NB4 (cell line): ENCODE data around the gene NTNG1.

Experiments
- DNase-seq: peaks from one replicate; pipeline ENCODE4 v3.0.0; 2010; ENCODE audit warnings: low read depth
- H3K4me3 ChIP-seq: one replicate; pipeline ENCODE4 v1.5.1; 2011; ENCODE audit warnings: mild to moderate bottlenecking, low read depth, low read length, moderate library complexity
- MYC ChIP-seq: IDR thresholded peaks from 2 replicates; pipeline ENCODE4 v1.6.1; 2011; ENCODE audit warnings: low read depth, low read length
- POLR2A ChIP-seq: IDR thresholded peaks from 2 replicates; pipeline ENCODE4 v1.6.1; 2011; ENCODE audit warnings: mild to moderate bottlenecking; ENCODE audit not compliant: insufficient read length; ENCODE audit errors: extremely low read depth
- TF ChIP-seq, protein P1 (sequence below): IDR thresholded peaks from one replicate; pipeline ENCODE4 v1.5.1; 2012; ENCODE audit warnings: low read depth, low read length
- TF ChIP-seq, protein P2 (sequence below): IDR thresholded peaks from 2 replicates; pipeline ENCODE4 v1.6.1; 2011; ENCODE audit warnings: low read depth, low read length

The NTNG1 gene

DNA sequence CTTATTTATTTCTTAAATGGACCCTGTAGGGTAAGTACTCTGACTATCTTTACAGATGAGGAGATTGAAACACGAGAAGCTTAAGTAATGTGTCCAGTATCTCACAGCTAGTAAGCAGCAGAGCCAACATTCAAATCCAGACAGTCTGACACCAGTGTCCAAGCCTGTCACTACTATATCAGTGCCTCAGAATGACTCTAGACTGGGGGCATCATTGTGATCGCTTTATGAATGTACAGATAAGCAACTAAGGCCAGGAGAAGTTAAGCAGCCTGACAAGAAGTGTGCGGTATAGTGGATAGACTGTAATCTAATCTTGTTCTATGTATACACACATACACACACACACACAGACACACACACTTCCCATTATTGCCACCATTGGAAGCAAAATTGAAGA is 158.7 kb downstream of the NTNG1 start:
- no peak overlapping the region for H3K4me3 ChIP-seq
- TF ChIP-seq, protein P1, sequence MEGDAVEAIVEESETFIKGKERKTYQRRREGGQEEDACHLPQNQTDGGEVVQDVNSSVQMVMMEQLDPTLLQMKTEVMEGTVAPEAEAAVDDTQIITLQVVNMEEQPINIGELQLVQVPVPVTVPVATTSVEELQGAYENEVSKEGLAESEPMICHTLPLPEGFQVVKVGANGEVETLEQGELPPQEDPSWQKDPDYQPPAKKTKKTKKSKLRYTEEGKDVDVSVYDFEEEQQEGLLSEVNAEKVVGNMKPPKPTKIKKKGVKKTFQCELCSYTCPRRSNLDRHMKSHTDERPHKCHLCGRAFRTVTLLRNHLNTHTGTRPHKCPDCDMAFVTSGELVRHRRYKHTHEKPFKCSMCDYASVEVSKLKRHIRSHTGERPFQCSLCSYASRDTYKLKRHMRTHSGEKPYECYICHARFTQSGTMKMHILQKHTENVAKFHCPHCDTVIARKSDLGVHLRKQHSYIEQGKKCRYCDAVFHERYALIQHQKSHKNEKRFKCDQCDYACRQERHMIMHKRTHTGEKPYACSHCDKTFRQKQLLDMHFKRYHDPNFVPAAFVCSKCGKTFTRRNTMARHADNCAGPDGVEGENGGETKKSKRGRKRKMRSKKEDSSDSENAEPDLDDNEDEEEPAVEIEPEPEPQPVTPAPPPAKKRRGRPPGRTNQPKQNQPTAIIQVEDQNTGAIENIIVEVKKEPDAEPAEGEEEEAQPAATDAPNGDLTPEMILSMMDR, result no peak
- TF ChIP-seq MYC (no peak), POLR2A (no peak)
- TF ChIP-seq, protein P2, sequence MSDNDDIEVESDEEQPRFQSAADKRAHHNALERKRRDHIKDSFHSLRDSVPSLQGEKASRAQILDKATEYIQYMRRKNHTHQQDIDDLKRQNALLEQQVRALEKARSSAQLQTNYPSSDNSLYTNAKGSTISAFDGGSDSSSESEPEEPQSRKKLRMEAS, result no peak
- DNase-seq, result no peak

DNA sequence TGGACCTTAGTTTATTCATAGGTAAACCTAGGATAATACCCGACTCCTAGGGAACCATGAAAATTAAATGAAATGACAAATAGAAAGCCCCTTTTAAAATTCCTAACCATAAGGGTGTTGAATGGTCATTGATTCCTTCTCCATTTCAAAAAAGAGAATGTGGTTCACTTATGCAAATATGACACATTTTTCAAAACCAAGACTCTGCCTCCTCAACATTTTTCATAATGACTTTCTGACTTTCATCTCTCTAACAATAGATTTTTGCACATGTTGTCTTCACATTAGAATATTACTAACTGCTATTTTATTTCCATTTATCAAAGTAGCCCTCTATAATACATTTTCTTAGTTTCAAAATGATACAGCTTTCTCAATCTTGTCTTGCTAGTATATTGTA is 169.1 kb downstream of the NTNG1 start:
- DNase-seq, result no peak
- H3K4me3 ChIP-seq, result no peak overlapping the region
- TF ChIP-seq, protein P2, result no peak
- TF ChIP-seq, protein P1, result no peak
- TF ChIP-seq MYC, result no peak
- no peak for TF ChIP-seq POLR2A

DNA sequence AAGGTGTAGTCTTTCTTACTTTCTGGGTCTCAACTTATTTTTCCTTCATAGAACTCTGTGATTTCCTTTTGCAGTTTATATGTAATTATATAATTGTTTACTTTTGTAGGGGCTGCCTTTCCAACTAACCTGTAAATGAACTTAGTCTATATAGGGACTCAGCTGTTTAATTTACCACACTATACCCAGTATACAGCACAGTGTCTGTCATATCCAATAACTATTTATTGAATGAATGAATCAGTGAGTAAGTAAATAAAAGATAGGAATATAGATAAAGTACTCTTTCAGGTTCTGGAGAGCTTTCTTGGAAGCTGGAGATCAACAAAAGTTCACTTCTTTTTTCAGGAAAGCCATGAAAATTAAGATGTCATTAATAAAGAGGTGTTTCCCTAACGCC is 174.8 kb downstream of the NTNG1 start:
- no peak for DNase-seq
- H3K4me3 ChIP-seq, result no peak overlapping the region
- no peak for TF ChIP-seq MYC
- TF ChIP-seq, protein P1, result no peak
- no peak for TF ChIP-seq POLR2A
- TF ChIP-seq, protein P2, result no peak

DNA sequence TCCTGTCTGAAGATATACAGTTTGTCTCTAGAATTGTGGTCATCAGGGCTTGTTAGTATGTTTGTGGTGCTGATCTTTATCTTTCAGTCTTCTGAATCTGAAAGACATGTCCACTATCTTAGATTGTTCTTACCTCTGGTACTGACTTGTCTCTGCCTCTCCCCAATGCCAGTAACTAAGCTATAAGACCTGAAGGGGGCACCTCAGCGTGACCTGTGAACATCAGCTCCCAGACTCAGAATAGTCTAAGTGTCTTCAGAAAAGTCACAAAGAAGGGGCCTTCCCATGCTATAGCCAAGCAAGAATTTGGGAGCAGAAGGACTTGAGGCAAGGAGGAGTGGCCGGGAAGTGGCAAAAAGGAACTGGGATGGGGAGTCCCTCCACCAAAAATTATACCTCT is 178.1 kb downstream of the NTNG1 start:
- TF ChIP-seq, protein P1, result no peak
- TF ChIP-seq, protein P2, result no peak
- DNase-seq, result peak; percentile 1
- H3K4me3 ChIP-seq, result no peak overlapping the region

DNA sequence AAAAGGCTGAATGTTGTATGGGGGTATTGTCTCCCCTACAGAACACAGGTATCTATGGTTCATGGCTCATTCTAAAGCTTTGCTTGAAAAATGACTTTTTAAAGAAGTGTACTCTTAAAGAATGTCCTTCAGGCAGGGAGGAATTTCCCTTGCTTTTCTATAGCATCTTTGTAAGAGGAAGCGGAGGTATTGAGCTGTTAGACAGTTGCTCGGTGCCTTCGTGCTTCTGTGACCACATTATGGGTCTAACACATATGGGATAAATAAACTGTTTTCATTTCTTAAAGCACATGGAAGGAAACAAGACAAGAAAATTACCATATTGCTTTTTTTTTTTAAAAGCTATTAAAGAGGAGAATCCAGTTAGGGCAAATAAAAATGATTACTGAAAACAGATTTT is 182.9 kb downstream of the NTNG1 start:
- TF ChIP-seq POLR2A (no peak), MYC (no peak)
- TF ChIP-seq, protein P1, result no peak
- TF ChIP-seq, protein P2, result no peak
- DNase-seq, result no peak
- H3K4me3 ChIP-seq, result no peak overlapping the region
